Natural killer cell (primary cell): ENCODE measurements around the gene LRRC55. TPM values are rescaled to one million over a fixed set of nuclear protein-coding genes. Genes with fewer than 3 reads are reported as not detected.

Experiments
- ATAC-seq, 3 donors: fragments of 150-1000 bp in 2 of 3; fragments of 200-7000 bp in 1 of 3; cut with Tn5 transposase; 1 replicate in 1 of 3; 2 replicates in 2 of 3; pipeline ENCODE4 v1.10.0; 2021; ENCODE audit warnings: mild to moderate bottlenecking in 2 of 3, moderate library complexity in 2 of 3
- DNase-seq, 2 donors: peaks; one replicate each; pipeline versions ENCODE4 v3.0.0 to v3.0.0-alpha.2; 2013 to 2021; ENCODE audit warnings: mixed read lengths in 1 of 2
- H3K27ac ChIP-seq: one replicate; pipeline ENCODE4 v1.5.1; 2013; ENCODE audit warnings: mild to moderate bottlenecking, low read length
- H3K27me3 ChIP-seq: one replicate; pipeline ENCODE4 v1.6.1; 2013; ENCODE audit warnings: low read length; ENCODE audit not compliant: control insufficient read depth, insufficient read depth
- H3K36me3 ChIP-seq: one replicate; pipeline ENCODE4 v1.6.1; 2013; ENCODE audit warnings: low read length; ENCODE audit not compliant: control insufficient read depth, insufficient read depth
- H3K4me1 ChIP-seq: one replicate; pipeline ENCODE4 v1.6.1; 2013; ENCODE audit warnings: low read length; ENCODE audit not compliant: control insufficient read depth, insufficient read depth
- H3K4me3 ChIP-seq: one replicate; pipeline ENCODE4 v1.5.1; 2013; ENCODE audit warnings: low read length
- H3K9me3 ChIP-seq: one replicate; pipeline ENCODE4 v1.6.1; 2013; ENCODE audit warnings: low read length; ENCODE audit not compliant: control insufficient read depth, insufficient read depth
- H3K27ac Mint-ChIP-seq, 2 donors: one replicate each; pipeline ENCODE4 v1.8.0; 2022; ENCODE audit warnings: mild to moderate bottlenecking in 2 of 2, mixed read lengths in 2 of 2, moderate library complexity in 1 of 2
- H3K27me3 Mint-ChIP-seq, 2 donors: one replicate each; pipeline ENCODE4 v1.8.0; 2022; ENCODE audit warnings: low read depth in 2 of 2, mixed read lengths in 2 of 2
- H3K36me3 Mint-ChIP-seq: one replicate; pipeline ENCODE4 v1.8.0; 2022; ENCODE audit warnings: mixed read lengths
- H3K4me1 Mint-ChIP-seq, 2 donors: one replicate each; pipeline ENCODE4 v1.8.0; 2022; ENCODE audit warnings: mixed read lengths in 2 of 2
- H3K4me3 Mint-ChIP-seq: one replicate; pipeline ENCODE4 v1.8.0; 2022; ENCODE audit warnings: mild to moderate bottlenecking, moderate library complexity, mixed read lengths
- H3K9me3 Mint-ChIP-seq, 2 donors: one replicate each; pipeline ENCODE4 v1.8.0; 2022; ENCODE audit warnings: mixed read lengths in 2 of 2
- WGBS: methylation state at CpG from one replicate; pipeline ENCODE4 v1.1.7; 2013; ENCODE audit warnings: missing lambda C conversion rate; ENCODE audit not compliant: insufficient coverage; 5-methylcytosine and 5-hydroxymethylcytosine counted together
- intact Hi-C: fragments of 100-400 bp; cut with micrococcal nuclease; formaldehyde crosslinking; loops from one replicate; pipeline ENCODE4 v1.14.2; 2022
- total RNA-seq, 4 donors: library from RNA; stranded (reverse); fragments of 120-200 nt in 1 of 4; gene quantifications; one replicate each; pipeline versions ENCODE4 v1.2.3 to v1.2.4, GENCODE V29; 2013 to 2022
- TF ChIP-seq, protein P1 (sequence below): fragments of 200-600 bp; IDR thresholded peaks from one replicate; pipeline ENCODE4 v1.8.0; 2022; ENCODE audit warnings: antibody characterized with exemption

LRRC55 gene
- total RNA-seq, 3 donors from 2014 or later (not counting 1 experiment from before 2014, with no cell fraction given): not detected

GRCh38 chr11:57191311-57192219, 9.8 kb downstream of the LRRC55 start:
- Mint-ChIP-seq H3K27me3 (peaks cover 13 to 14% of the 10 kb centered on the region in 2 donors), H3K4me1 (no peaks in the 10 kb centered on the region), H3K36me3 (no peaks in the 10 kb centered on the region), H3K4me3 (no peak overlapping the region), H3K9me3 (no peaks in the 10 kb centered on the region), H3K27ac (no peak overlapping the region)
- H3K36me3 ChIP-seq: no peaks in the 10 kb centered on the region
- H3K9me3 ChIP-seq: no peaks in the 10 kb centered on the region
- no peaks in the 10 kb centered on the region for H3K27me3 ChIP-seq
- H3K27ac ChIP-seq: no peak overlapping the region
- H3K4me3 ChIP-seq: no peak overlapping the region
- no peak for ATAC-seq
- 65% methylated on average over 9 of the region's 9 CpGs for WGBS
- TF ChIP-seq, protein P1, sequence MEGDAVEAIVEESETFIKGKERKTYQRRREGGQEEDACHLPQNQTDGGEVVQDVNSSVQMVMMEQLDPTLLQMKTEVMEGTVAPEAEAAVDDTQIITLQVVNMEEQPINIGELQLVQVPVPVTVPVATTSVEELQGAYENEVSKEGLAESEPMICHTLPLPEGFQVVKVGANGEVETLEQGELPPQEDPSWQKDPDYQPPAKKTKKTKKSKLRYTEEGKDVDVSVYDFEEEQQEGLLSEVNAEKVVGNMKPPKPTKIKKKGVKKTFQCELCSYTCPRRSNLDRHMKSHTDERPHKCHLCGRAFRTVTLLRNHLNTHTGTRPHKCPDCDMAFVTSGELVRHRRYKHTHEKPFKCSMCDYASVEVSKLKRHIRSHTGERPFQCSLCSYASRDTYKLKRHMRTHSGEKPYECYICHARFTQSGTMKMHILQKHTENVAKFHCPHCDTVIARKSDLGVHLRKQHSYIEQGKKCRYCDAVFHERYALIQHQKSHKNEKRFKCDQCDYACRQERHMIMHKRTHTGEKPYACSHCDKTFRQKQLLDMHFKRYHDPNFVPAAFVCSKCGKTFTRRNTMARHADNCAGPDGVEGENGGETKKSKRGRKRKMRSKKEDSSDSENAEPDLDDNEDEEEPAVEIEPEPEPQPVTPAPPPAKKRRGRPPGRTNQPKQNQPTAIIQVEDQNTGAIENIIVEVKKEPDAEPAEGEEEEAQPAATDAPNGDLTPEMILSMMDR: no peak
- DNase-seq: no peak
- no peaks in the 10 kb centered on the region for H3K4me1 ChIP-seq
- intact Hi-C loops: no loop called here

DNA sequence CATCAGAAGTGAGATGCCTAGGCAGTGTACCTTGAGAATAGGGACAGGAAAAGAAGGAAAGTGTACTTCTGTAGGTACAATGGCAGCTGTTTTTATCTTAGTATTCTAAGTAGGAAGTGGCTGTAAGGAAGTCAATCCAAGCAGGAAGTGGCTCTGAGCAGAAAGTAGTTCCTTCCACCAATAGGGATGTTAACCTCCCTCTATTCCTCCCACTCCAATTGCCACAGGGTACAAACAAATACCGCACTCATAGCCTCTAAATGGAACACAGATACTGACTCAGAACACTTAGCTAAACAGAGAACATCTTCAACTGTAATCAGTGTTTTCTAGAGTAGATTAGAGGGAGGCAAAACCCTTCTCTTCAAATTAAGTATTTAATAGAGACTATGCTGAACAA, 10.6 kb downstream of the LRRC55 start:
- H3K4me1 ChIP-seq: no peaks in the 10 kb centered on the region
- no peaks in the 10 kb centered on the region for H3K9me3 ChIP-seq

DNA sequence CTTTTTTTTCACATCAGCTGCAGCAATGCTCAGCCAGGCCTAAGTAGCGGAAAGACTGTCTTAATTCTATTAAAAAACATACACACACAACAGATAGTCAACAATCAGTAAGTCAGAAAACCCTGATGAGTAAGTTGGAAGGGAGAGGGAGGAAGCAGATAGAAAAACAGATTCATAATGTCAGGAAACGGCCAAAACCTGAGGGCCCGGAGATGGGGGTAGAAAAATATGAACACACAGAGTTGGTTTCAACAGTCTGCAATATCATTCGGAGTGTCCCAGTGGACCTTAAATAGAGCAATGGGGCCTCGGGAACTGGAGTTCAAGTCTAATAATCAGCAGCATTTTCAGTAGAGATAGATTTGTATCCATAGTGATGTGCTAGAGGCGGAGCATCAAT, 14.8 kb downstream of the LRRC55 start:
- intact Hi-C loops: no loop called here
- Histone ChIP-seq H3K36me3 (no peaks in the 10 kb centered on the region), H3K27me3 (no peaks in the 10 kb centered on the region), H3K4me1 (no peaks in the 10 kb centered on the region), H3K9me3 (no peaks in the 10 kb centered on the region), H3K27ac (no peak overlapping the region), H3K4me3 (no peak overlapping the region)
- TF ChIP-seq, protein P1: no peak
- H3K36me3 Mint-ChIP-seq: no peaks in the 10 kb centered on the region
- WGBS: 67% methylated on average over 5 of the region's 6 CpGs
- ATAC-seq (no peak), DNase-seq (no peak)
- H3K27me3 Mint-ChIP-seq: peaks cover 14% of the 10 kb centered on the region in 2 donors
- H3K27ac Mint-ChIP-seq: no peak overlapping the region
- H3K4me1 Mint-ChIP-seq: no peaks in the 10 kb centered on the region
- no peak overlapping the region for H3K4me3 Mint-ChIP-seq
- H3K9me3 Mint-ChIP-seq: no peaks in the 10 kb centered on the region

More for the DNA sequence above, 10.6 kb downstream of the LRRC55 start:
- DNase-seq (no peak), ATAC-seq (no peak)
- Mint-ChIP-seq H3K36me3 (no peaks in the 10 kb centered on the region), H3K4me1 (no peaks in the 10 kb centered on the region), H3K27me3 (peaks cover 13 to 14% of the 10 kb centered on the region in 2 donors), H3K4me3 (no peak overlapping the region), H3K9me3 (no peaks in the 10 kb centered on the region), H3K27ac (no peak overlapping the region)
- TF ChIP-seq, protein P1: no peak
- 40% methylated on average over 1 of the region's 1 CpG for WGBS
- intact Hi-C loops: no loop called here
- Histone ChIP-seq H3K36me3 (no peaks in the 10 kb centered on the region), H3K27me3 (no peaks in the 10 kb centered on the region), H3K4me3 (no peak overlapping the region), H3K27ac (no peak overlapping the region)
